Pancreas (tissue), 10 donors: ENCODE data around the gene NDUFB5. TPM values are rescaled to one million over a fixed set of nuclear protein-coding genes. Genes with fewer than 3 reads are reported as not detected.

ENCODE experiments used
- ATAC-seq, 4 donors: fragments of 200-7000 bp; cut with Tn5 transposase; one replicate each; pipeline versions ENCODE4 v1.8.0 to v1.9.1; 2020; ENCODE audit warnings: mild to moderate bottlenecking in 4 of 4, moderate library complexity in 4 of 4
- DNase-seq, 6 donors: peaks; one replicate each; pipeline ENCODE4 v3.0.0-alpha.2; 2020
- FAIRE-seq: peaks from 2 replicates; lab custom pipeline; 2012; peaks lifted over from hg19 to GRCh38; lab: Jason Lieb, UNC
- H3K27ac ChIP-seq, 4 donors: fragments of 200-600 bp; sonication (generic); 1 replicate in 3 of 4; 2 replicates in 1 of 4; pipeline versions ENCODE4 v1.5.0 to v1.8.0; 2020
- H3K27me3 ChIP-seq, 4 donors: fragments of 200-600 bp; one replicate each; pipeline ENCODE4 v1.8.0; 2021
- H3K36me3 ChIP-seq, 3 donors: fragments of 200-600 bp; sonication (generic) in 1 of 3; one replicate each; pipeline versions ENCODE4 v1.5.0 to v1.8.0; 2020 to 2021
- H3K4me1 ChIP-seq, 3 donors: fragments of 200-600 bp; one replicate each; pipeline ENCODE4 v1.8.0; 2021
- H3K4me3 ChIP-seq, 4 donors: fragments of 200-600 bp; sonication (generic) in 2 of 4; one replicate each; pipeline versions ENCODE4 v1.5.0 to v1.8.0; 2020 to 2021
- H3K9me3 ChIP-seq, 4 donors: fragments of 200-600 bp; one replicate each; pipeline ENCODE4 v1.8.0; 2021
- WGBS, 2 donors: extraction: QIAGEN DNeasy Blood & Tissue Kit; methylation state at CpG; one replicate each; pipeline ENCODE4 v1.1.7; 2013; 5-methylcytosine and 5-hydroxymethylcytosine counted together
- intact Hi-C, 3 donors: fragments of 100-400 bp; cut with DNase I; formaldehyde crosslinking; loops; one replicate each; pipeline versions ENCODE4 v1.11.1 to v1.14.2; 2022
- polyA plus RNA-seq, 2 donors: library from polyadenylated mRNA; stranded (reverse); fragments of 200-250 nt; gene quantifications; one replicate each; pipeline ENCODE4 v1.2.3, GENCODE V29; 2013
- total RNA-seq, 6 donors: library from RNA; stranded (reverse); fragmentation: NEBNext Ultra II Directional in 4 of 6; extraction: Animal tissue kit (Norgen Biotek cat#: 25700) in 4 of 6; gene quantifications; one replicate each; pipeline versions ENCODE4 v1.2.1 to v1.2.4, GENCODE V29; 2021 to 2023
- TF ChIP-seq, protein P1 (sequence below), 4 donors: fragments of 200-600 bp; sonication (generic) in 3 of 4; IDR thresholded peaks; one replicate each; pipeline versions ENCODE4 v1.5.0 to v1.8.0; 2021; ENCODE audit warnings: antibody characterized with exemption in 4 of 4
- donor health status: healthy with polysubstance abuse.
- donor health status: DM: no; HTN: no; CAD: no; lungs with moderate emphysema.
- donor health status: DM: no; HTN: no; CAD: no.
- donor health status: control.
- donor health status: control.
- donor health status: Bipolar disorder and iron deficiency.
- donor health status: DM: yes; HTN: yes; CAD: no.
- donor health status: DM: no; HTN: no; CAD: no.
- donor health status: DM: no; HTN: no; CAD: no.
- donor health status: DM: yes; HTN: yes; CAD: no.

NDUFB5 gene
- total and polyA plus RNA-seq, 8 donors, result 30.6 to 52.0 (median 44.7) TPM

DNA sequence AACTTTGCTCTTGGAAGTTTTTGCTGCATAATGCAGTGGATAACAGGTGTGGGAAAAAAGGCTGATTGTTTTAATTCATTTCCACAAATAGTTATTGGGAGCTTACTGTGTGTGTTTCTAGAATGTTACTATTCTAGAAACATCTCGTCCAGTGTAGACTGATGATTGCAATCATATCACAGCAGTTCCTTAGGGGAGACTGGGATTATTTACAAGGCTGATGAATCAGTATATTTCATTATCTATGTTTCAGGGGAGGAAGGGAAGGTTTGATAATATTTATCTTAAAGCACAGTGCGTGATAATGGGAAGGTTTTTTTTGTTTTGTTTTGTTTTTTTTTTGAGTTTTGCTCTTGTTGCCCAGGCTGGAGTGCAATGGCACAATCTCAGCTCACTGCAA, 50.6 kb downstream of the NDUFB5 start:
- DNase-seq, result no peak
- Histone ChIP-seq H3K4me1 (no peaks in the 10 kb centered on the region), H3K36me3 (no peaks in the 10 kb centered on the region), H3K9me3 (no peaks in the 10 kb centered on the region), H3K4me3 (no peak overlapping the region), H3K27ac (no peak overlapping the region), H3K27me3 (no peaks in the 10 kb centered on the region)
- TF ChIP-seq, protein P1, sequence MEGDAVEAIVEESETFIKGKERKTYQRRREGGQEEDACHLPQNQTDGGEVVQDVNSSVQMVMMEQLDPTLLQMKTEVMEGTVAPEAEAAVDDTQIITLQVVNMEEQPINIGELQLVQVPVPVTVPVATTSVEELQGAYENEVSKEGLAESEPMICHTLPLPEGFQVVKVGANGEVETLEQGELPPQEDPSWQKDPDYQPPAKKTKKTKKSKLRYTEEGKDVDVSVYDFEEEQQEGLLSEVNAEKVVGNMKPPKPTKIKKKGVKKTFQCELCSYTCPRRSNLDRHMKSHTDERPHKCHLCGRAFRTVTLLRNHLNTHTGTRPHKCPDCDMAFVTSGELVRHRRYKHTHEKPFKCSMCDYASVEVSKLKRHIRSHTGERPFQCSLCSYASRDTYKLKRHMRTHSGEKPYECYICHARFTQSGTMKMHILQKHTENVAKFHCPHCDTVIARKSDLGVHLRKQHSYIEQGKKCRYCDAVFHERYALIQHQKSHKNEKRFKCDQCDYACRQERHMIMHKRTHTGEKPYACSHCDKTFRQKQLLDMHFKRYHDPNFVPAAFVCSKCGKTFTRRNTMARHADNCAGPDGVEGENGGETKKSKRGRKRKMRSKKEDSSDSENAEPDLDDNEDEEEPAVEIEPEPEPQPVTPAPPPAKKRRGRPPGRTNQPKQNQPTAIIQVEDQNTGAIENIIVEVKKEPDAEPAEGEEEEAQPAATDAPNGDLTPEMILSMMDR (IDR thresholded peaks at IDR 0.05), result no peak
- 53 to 59% methylated on average over 2 of the region's 2 CpGs for WGBS, 2 donors
- no peak for FAIRE-seq
- no peak for ATAC-seq
- intact Hi-C loops, result no loop called here

DNA sequence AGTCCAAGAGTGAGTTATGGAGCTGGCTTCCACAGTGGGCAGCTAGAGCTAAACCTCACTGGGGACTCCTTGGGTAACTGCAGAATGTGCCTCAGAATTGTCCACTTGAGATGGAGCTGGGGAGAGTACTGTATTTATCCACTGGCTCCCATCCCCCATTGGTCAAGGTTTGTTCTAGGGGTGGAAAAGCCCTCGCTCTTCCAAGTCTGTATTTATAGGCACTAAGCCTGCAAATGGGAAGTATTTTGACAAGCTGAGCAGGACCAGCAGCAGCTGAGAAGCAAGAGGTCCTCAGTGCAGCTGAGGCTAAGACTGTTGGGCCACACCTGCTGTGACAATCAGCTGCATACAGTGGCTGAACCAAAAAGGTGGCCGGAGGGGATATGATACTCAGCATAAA, 54.0 kb downstream of the NDUFB5 start:
- Histone ChIP-seq H3K27me3 (no peaks in the 10 kb centered on the region), H3K9me3 (no peaks in the 10 kb centered on the region), H3K27ac (no peak overlapping the region), H3K4me3 (no peak overlapping the region), H3K4me1 (no peaks in the 10 kb centered on the region), H3K36me3 (no peaks in the 10 kb centered on the region)
- FAIRE-seq, result no peak
- intact Hi-C loops, result no loop called here
- TF ChIP-seq, protein P1 (IDR thresholded peaks at IDR 0.05), result no peak
- DNase-seq, result no peak
- 86 to 92% methylated on average over 2 of the region's 2 CpGs for WGBS, 2 donors
- ATAC-seq, result no peak

DNA sequence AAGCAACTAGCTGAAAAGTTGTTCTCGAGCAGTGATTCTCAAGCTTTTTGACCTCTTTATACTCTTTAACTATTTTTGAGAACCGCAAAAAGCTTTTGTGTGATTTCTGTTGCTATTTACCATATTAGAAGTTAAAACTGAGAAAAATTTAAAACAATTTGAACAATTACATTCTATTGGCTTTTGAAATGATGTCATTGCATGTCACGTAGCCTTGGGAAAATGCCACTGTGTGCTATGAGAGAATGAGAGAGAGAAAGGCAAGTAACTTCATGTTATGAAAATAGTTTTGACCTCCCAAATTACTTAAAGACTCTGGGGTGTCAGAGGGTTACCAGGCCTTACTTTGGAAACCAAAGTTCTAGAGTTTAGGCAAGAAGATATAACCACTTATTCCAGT, 56.3 kb downstream of the NDUFB5 start:
- Histone ChIP-seq H3K9me3 (no peaks in the 10 kb centered on the region), H3K4me1 (no peaks in the 10 kb centered on the region), H3K4me3 (no peak overlapping the region), H3K27ac (no peak overlapping the region), H3K36me3 (no peaks in the 10 kb centered on the region), H3K27me3 (no peaks in the 10 kb centered on the region)
- TF ChIP-seq, protein P1 (IDR thresholded peaks at IDR 0.05), result no peak
- 93 to 94% methylated on average over 3 of the region's 3 CpGs for WGBS, 2 donors
- intact Hi-C loops, result no loop called here
- no peak for ATAC-seq
- no peak for FAIRE-seq
- DNase-seq, result no peak

DNA sequence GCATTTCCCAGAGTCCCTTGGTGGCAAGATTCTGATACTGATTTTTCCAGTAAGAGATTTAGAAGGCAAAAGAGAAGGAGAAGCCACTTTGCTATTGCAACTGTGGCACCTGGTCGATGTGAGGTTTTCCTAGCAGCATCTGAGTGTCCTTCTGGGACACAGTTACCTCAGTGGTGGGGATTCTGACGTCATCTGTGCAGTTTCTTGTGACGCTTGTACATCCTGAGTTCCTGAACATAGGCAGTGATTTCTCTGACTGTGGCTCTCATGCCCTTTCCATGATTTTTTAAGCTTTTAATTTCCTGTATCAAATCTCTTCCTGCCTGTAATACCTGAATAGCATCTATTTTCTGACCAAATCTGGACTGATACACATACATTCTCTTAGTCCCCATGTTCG, 57.2 kb downstream of the NDUFB5 start:
- no peaks in the 10 kb centered on the region for H3K36me3 ChIP-seq
- TF ChIP-seq, protein P1 (IDR thresholded peaks at IDR 0.05), result no peak
- WGBS, 2 donors, result 82 to 89% methylated on average over 4 of the region's 4 CpGs
- no peak overlapping the region for H3K27ac ChIP-seq
- H3K9me3 ChIP-seq, result no peaks in the 10 kb centered on the region
- H3K4me3 ChIP-seq, result no peak overlapping the region
- ATAC-seq (no peak), DNase-seq (no peak), FAIRE-seq (no peak)
- H3K4me1 ChIP-seq, result no peaks in the 10 kb centered on the region
- no peaks in the 10 kb centered on the region for H3K27me3 ChIP-seq
- intact Hi-C loops, result no loop called here

DNA sequence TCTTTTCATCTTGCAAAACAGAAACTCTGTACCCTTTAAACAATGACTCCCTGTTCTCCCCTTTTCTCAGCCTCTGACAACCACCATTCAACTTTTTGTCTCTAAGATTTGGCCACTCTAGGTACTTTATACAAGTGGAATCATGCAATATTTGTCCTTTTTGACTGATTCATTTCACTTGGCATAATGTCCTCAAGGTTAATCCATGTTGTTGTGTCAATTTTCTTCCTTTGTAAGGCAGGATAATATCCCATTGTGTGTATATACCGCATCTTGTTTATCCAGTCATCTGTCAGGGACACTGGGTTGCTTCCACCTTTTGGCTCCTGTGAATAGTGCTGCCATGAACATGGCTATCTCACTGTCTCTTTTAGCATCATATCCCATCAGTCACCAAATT, 58.5 kb downstream of the NDUFB5 start:
- H3K27me3 ChIP-seq, result no peaks in the 10 kb centered on the region
- intact Hi-C loops, result no loop called here
- TF ChIP-seq, protein P1 (IDR thresholded peaks at IDR 0.05), result no peak
- WGBS, 2 donors, result 43 to 59% methylated on average over 1 of the region's 1 CpG
- H3K4me1 ChIP-seq, result no peaks in the 10 kb centered on the region
- FAIRE-seq (no peak), ATAC-seq (no peak), DNase-seq (no peak)
- no peaks in the 10 kb centered on the region for H3K36me3 ChIP-seq
- no peak overlapping the region for H3K4me3 ChIP-seq
- H3K9me3 ChIP-seq, result no peaks in the 10 kb centered on the region
- H3K27ac ChIP-seq, result no peak overlapping the region
